MCF 10A (cell line): ENCODE data around the gene ATG7. TPM values are rescaled to one million over a fixed set of nuclear protein-coding genes. Genes with fewer than 3 reads are reported as not detected.

Experiments
- BruUV-seq: library from RNA; stranded (reverse); fragments of 400-500 nt; replicated peaks from 2 replicates; lab custom pipeline; 2021; lab: Mats Ljungman, UMichigan
- CTCF ChIA-PET: fragments of 300-600 bp; sonication (Branson Sonifier 250); formaldehyde crosslinking; extraction: SDS; loops from one replicate; lab custom pipeline; 2021; ENCODE audit warnings: antibody characterized with exemption, inconsistent platforms; lab: Yijun Ruan, JAX
- POLR2A ChIA-PET: fragments of 300-600, 350-650 bp; sonication (Branson Sonifier 250); formaldehyde crosslinking; extraction: SDS; loops from one replicate; lab custom pipeline; 2020; ENCODE audit warnings: antibody characterized with exemption, inconsistent platforms; lab: Yijun Ruan, JAX
- DNase-seq: peaks from one replicate; pipeline ENCODE4 v3.0.0-alpha.2; 2018; ENCODE audit not compliant: unreplicated experiment
- H3K27ac Mint-ChIP-seq: one replicate; pipeline ENCODE4 v1.8.0; 2022; ENCODE audit warnings: mild to moderate bottlenecking, low read depth, mixed read lengths; ENCODE audit not compliant: unreplicated experiment
- H3K27me3 Mint-ChIP-seq: one replicate; pipeline ENCODE4 v1.8.0; 2022; ENCODE audit warnings: mixed read lengths; ENCODE audit not compliant: insufficient read depth, unreplicated experiment
- H3K36me3 Mint-ChIP-seq: one replicate; pipeline ENCODE4 v1.8.0; 2022; ENCODE audit warnings: mild to moderate bottlenecking, moderate library complexity, mixed read lengths; ENCODE audit not compliant: insufficient read depth, unreplicated experiment
- H3K4me1 Mint-ChIP-seq: one replicate; pipeline ENCODE4 v1.8.0; 2022; ENCODE audit warnings: mixed read lengths; ENCODE audit not compliant: insufficient read depth, unreplicated experiment
- H3K4me3 Mint-ChIP-seq: one replicate; pipeline ENCODE4 v1.8.0; 2022; ENCODE audit warnings: mild to moderate bottlenecking, moderate library complexity, mixed read lengths; ENCODE audit not compliant: unreplicated experiment
- H3K9me3 Mint-ChIP-seq: one replicate; pipeline ENCODE4 v1.8.0; 2022; ENCODE audit warnings: mixed read lengths; ENCODE audit not compliant: unreplicated experiment
- intact Hi-C: fragments of 100-400 bp; cut with micrococcal nuclease; formaldehyde crosslinking; loops from 2 replicates; pipeline ENCODE4 v1.14.1; 2022
- total RNA-seq: library from RNA; stranded (reverse); gene quantifications from 2 replicates; pipeline ENCODE4 v1.2.3, GENCODE V29; 2022
- TF ChIP-seq, protein P1 (sequence below): fragments of 200-600 bp; IDR thresholded peaks from one replicate; pipeline ENCODE4 v1.8.0; 2022; ENCODE audit warnings: antibody characterized with exemption, mild to moderate bottlenecking; ENCODE audit not compliant: unreplicated experiment

ATG7 gene
- total RNA-seq, 1 experiment from 2014 or later, result 54.0 TPM

DNA sequence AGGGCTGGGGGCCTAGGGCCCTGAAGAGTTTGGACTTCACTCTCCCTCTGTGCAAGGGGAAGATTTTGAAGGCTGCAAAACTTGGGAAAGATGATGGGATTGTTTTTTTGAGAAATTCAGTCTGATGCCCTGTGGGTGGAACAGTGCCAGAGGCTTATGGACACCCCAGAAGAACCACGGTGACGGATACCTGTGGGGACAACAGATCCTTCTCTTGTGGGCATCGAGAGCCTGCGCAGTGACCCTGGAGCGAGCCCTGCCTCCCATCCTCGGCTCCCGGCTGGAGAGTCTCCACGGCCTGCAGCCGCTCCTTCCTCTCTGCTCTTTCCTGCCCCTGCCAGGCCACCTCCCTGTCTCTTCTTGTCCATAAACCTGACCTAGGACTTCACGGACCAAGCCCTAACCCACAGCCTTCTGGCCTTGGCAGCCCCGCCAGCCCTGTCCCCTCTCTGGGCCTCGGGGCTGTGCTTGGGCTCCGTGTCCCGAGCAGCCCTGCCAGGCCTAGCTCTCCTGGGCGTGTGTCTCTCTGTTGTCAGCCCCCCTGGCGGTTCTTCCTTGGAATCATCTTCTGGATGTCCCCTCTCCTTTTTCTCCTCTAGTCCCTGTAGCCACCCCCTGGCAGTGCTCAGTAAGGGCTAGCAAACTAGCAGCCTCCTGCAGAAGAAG is 273.1 kb downstream of the ATG7 start:
- ChIA-PET POLR2A (no interaction called here), CTCF (no interaction called here)
- no peak for DNase-seq
- H3K4me1 Mint-ChIP-seq, result peaks cover 20% of the 10 kb centered on the region
- intact Hi-C loops, result no loop called here
- no peak overlapping the region for H3K27ac Mint-ChIP-seq
- TF ChIP-seq, protein P1, sequence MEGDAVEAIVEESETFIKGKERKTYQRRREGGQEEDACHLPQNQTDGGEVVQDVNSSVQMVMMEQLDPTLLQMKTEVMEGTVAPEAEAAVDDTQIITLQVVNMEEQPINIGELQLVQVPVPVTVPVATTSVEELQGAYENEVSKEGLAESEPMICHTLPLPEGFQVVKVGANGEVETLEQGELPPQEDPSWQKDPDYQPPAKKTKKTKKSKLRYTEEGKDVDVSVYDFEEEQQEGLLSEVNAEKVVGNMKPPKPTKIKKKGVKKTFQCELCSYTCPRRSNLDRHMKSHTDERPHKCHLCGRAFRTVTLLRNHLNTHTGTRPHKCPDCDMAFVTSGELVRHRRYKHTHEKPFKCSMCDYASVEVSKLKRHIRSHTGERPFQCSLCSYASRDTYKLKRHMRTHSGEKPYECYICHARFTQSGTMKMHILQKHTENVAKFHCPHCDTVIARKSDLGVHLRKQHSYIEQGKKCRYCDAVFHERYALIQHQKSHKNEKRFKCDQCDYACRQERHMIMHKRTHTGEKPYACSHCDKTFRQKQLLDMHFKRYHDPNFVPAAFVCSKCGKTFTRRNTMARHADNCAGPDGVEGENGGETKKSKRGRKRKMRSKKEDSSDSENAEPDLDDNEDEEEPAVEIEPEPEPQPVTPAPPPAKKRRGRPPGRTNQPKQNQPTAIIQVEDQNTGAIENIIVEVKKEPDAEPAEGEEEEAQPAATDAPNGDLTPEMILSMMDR, result no peak
- peaks cover 28% of the 10 kb centered on the region for H3K36me3 Mint-ChIP-seq
- H3K9me3 Mint-ChIP-seq, result no peaks in the 10 kb centered on the region
- no peaks in the 10 kb centered on the region for H3K27me3 Mint-ChIP-seq
- H3K4me3 Mint-ChIP-seq, result no peak overlapping the region
- BruUV-seq, result no TSS peak

DNA sequence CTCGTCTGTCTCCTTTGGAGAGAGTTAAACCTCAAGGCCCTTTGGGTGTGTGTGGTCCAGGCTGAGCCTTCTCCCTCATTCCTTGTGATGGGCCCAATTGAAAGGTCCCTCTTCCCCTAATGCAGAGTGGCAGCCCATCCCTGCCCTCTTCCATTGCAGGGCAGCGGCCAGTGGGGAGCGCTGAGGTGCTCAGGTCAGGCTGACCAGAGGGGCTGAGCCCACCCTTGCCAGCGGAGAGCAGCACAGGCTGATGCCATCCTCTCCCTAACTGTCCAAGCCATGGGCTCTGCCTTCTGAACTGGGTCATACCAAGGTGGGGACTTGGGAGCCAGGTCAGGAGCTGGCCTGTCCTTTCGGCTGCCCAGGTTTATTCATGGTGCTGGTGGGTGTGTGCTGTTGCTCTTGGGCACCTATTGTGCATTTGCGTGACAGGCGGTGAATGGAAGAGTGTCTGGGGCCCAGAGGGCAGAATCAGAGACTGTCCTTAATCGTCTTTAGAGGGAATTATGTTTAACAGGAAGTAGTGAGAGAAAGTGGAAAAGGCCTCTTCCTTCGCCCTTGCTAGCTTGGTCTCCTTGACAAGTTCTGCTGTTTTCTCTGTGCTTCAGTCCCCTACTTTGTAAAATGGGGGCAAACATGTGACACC is 274.6 kb downstream of the ATG7 start:
- intact Hi-C loops, result no loop called here
- ChIA-PET CTCF (interaction anchor here (0.6 kb wide), 1 partner anchor 54 kb away, joined by 3 read pairs; no protein-coding TSS in a partner anchor), POLR2A (interaction anchor here (0.7 kb wide), 2 partner anchors 68 to 109 kb away, joined by 3 read pairs; no protein-coding TSS in a partner anchor)
- BruUV-seq, result no TSS peak
- no peaks in the 10 kb centered on the region for H3K27me3 Mint-ChIP-seq
- no peaks in the 10 kb centered on the region for H3K9me3 Mint-ChIP-seq
- H3K4me3 Mint-ChIP-seq, result no peak overlapping the region
- no peak overlapping the region for H3K27ac Mint-ChIP-seq
- H3K36me3 Mint-ChIP-seq, result peaks cover 28% of the 10 kb centered on the region
- H3K4me1 Mint-ChIP-seq, result peaks cover 23% of the 10 kb centered on the region
- TF ChIP-seq, protein P1, result no peak
- no peak for DNase-seq

DNA sequence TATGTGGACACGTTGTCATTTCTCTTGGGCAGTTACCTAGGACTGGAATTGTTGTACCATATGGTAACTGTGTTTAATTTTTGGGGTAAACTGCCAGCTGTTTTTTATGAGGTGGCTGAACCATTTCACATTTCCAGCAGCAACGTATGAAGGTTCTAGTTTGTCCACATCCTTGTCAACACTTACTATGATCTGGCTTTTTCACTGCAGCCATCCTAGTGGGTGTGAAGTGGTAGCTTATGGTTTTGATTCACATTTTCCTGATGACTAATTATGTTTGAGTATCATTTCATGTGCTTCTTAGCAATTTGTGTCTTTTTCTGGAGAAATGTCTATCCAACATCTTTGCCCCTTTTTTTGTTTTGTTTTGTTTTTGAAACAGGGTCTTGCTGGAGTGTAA is 275.3 kb downstream of the ATG7 start:
- no peak overlapping the region for H3K27ac Mint-ChIP-seq
- TF ChIP-seq, protein P1, result no peak
- no peaks in the 10 kb centered on the region for H3K9me3 Mint-ChIP-seq
- CTCF ChIA-PET, result no interaction called here
- intact Hi-C loops, result no loop called here
- peaks cover 23% of the 10 kb centered on the region for H3K4me1 Mint-ChIP-seq
- no peaks in the 10 kb centered on the region for H3K27me3 Mint-ChIP-seq
- H3K4me3 Mint-ChIP-seq, result no peak overlapping the region
- BruUV-seq, result no TSS peak
- H3K36me3 Mint-ChIP-seq, result peaks cover 26% of the 10 kb centered on the region
- POLR2A ChIA-PET, result interaction anchor here (0.7 kb wide), 1 partner anchor 69 kb away, joined by 3 read pairs; no protein-coding TSS in a partner anchor
- DNase-seq, result no peak

DNA sequence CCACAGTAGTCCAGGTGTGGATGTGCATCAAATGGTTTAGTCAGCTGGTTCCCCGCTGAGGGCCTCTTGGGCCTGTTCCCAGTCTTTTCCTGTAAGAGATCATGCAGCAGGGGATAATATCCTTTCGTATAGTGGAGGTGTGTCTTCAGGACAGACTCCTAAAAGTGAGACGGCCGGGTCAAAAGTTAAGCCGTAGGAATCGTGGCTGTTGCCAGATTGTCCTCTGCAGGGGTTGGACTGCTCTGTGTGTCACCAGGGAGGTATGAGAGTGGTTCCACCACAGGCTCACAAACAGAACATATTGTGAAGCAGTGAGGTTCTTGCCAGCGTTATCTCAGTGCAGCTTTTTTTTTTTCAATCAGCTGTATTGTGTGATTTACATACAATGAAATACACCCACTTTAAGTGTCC is 276.5 kb downstream of the ATG7 start:
- intact Hi-C loops, result no loop called here
- H3K4me3 Mint-ChIP-seq, result no peak overlapping the region

More for the DNA sequence above, 276.5 kb downstream of the ATG7 start:
- CTCF ChIA-PET, result no interaction called here
- TF ChIP-seq, protein P1, result no peak
- Mint-ChIP-seq H3K9me3 (no peaks in the 10 kb centered on the region), H3K4me1 (peaks cover 23% of the 10 kb centered on the region), H3K27ac (peak overlapping the region; percentile 88), H3K27me3 (no peaks in the 10 kb centered on the region), H3K36me3 (peaks cover 33% of the 10 kb centered on the region)
- no TSS peak for BruUV-seq
- POLR2A ChIA-PET, result interaction anchor here (0.6 kb wide), 1 partner anchor 140 kb away, joined by 4 read pairs; no protein-coding TSS in a partner anchor
- DNase-seq, result peak; percentile 86
